ENCODE results near the gene KIF7.

GRCh38 chr15:89649013-89649625 is 6.1 kb downstream of the KIF7 start:
- no peak for TF ChIP-seq CTCF (IDR thresholded peaks at IDR 0.05; ENCODE audit: low read depth, low read length)
- no peak for TF ChIP-seq EZH2phosphoT487 (IDR thresholded peaks at IDR 0.05; ENCODE audit: low read depth)
